ENCODE measurements around the gene USP34.

Gene USP34

DNA sequence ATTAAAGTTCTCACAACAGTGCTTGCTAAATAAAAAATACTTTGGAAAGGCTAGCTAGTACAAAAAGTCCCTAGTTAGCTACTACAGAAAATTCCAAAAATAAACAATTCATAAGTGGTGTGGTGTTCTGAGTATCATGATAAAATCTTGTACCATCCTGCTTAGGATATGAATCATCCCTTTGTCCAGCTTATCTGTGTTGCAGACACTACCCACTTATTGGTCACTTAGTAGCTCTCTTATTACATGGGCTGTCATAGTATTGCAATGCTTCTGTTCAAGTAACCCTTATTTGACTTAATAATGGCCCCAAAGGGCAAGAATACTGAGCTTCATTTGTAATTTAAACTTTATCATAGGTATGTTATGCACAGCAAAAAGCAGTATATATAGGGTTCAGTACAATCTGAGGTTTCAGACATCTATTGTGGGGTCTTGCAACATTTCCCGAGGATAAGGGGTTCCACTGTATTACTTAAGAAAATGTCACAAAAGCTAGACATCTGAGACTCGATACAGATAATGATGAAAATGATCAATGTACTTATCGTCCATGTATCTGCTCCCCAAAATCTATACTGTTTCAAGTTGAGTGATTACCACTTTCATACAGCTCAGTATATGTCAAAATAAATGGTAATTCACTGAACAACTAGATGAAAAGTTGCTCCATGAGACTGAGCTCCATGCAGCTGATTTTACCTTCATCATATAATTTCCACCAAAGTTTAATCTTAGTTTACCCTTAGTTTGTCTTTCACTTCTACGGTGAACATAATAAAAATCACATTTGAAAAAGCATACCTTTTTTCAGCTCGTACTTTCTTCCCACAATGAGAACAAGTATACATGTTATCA is 215.1 kb downstream of the USP34 start:
- no peak overlapping the region for H3K27ac ChIP-seq (ENCODE audit: extremely low read depth, low read depth, low read length)
- H3K9me3 ChIP-seq (ENCODE audit: control insufficient read depth, insufficient read depth, low read depth, low read length), result no peaks in the 10 kb centered on the region
- ChIA-PET POLR2A (interaction anchor here (0.9 kb wide), 1 partner anchor 19 kb away, joined by 3 read pairs; no protein-coding TSS in a partner anchor), CTCF (interaction anchor here (0.6 kb wide), 2 partner anchors 60 to 66 kb away, joined by 3 to 5 read pairs; no protein-coding TSS in a partner anchor)
- H3K4me3 ChIP-seq (ENCODE audit: low read depth, low read length), result no peak overlapping the region
- TF ChIP-seq ZNF513 (tag by site-specific recombination; IDR thresholded peaks at IDR 0.05) (no peak), ZBTB6 (tag by site-specific recombination; IDR thresholded peaks at IDR 0.05) (no peak), ZBTB7A (tag by site-specific recombination; IDR thresholded peaks at IDR 0.05; ENCODE audit: low read depth) (no peak), ZNF362 (tag by site-specific recombination; IDR thresholded peaks at IDR 0.05) (no peak), WT1 (tag by site-specific recombination; IDR thresholded peaks at IDR 0.05) (no peak), KLF16 (tag by site-specific recombination; IDR thresholded peaks at IDR 0.05) (no peak), YY1 (tag by site-specific recombination; IDR thresholded peaks at IDR 0.05) (no peak), ZNF23 (tag by site-specific recombination; IDR thresholded peaks at IDR 0.05; ENCODE audit: borderline replicate concordance) (no peak), ZBTB8A (tag by site-specific recombination; IDR thresholded peaks at IDR 0.05) (no peak)
- TF ChIP-seq, protein P1, sequence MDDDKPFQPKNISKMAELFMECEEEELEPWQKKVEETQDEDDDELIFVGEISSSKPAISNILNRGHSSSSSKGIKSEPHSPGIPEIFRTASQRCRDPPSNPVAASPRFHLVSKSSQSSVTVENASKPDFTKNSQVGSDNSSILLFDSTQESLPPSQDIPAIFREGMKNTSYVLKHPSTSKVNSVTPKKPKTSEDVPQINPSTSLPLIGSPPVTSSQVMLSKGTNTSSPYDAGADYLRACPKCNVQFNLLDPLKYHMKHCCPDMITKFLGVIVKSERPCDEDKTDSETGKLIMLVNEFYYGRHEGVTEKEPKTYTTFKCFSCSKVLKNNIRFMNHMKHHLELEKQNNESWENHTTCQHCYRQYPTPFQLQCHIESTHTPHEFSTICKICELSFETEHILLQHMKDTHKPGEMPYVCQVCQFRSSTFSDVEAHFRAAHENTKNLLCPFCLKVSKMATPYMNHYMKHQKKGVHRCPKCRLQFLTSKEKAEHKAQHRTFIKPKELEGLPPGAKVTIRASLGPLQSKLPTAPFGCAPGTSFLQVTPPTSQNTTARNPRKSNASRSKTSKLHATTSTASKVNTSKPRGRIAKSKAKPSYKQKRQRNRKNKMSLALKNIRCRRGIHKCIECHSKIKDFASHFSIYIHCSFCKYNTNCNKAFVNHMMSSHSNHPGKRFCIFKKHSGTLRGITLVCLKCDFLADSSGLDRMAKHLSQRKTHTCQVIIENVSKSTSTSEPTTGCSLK (tag by site-specific recombination; IDR thresholded peaks at IDR 0.05), result no peak
- H3K4me1 ChIP-seq (ENCODE audit: control insufficient read depth, insufficient read depth, low read length), result peaks cover 4% of the 10 kb centered on the region; the same call in 1 of the 2 replicates
- H3K36me3 ChIP-seq (ENCODE audit: control insufficient read depth in 2 of 2, insufficient read depth in 1 of 2, low read length in 2 of 2), result peaks cover 25 to 29% of the 10 kb centered on the region in 2 experiments

DNA sequence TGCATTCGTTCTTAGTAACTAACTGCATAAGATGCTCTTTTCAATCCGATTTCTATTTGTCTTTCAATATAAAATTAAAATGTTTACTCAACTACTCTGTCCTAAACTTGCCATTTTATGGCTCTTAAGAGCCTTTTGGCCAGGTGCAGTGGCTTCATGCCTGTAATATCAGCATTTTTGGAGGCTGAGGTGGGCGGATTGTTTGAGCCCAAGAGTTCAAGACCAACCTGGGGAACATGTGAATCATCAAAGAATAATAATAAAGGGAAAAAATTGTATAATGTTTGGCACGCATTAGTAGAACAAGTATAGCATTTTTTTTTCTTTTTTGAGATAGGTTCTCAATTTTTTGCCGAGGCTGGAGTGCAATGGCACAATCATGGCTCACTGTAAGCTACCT is 216.4 kb downstream of the USP34 start:
- no peak overlapping the region for H3K4me3 ChIP-seq (ENCODE audit: low read depth, low read length)
- H3K27ac ChIP-seq (ENCODE audit: extremely low read depth, low read depth, low read length), result no peak overlapping the region
- H3K36me3 ChIP-seq (ENCODE audit: control insufficient read depth in 2 of 2, insufficient read depth in 1 of 2, low read length in 2 of 2), result peaks cover 24 to 36% of the 10 kb centered on the region in 2 experiments
- H3K9me3 ChIP-seq (ENCODE audit: control insufficient read depth, insufficient read depth, low read depth, low read length), result no peaks in the 10 kb centered on the region
- ChIA-PET POLR2A (no interaction called here), CTCF (no interaction called here)
- peaks cover 4% of the 10 kb centered on the region; the same call in 1 of the 2 replicates for H3K4me1 ChIP-seq (ENCODE audit: control insufficient read depth, insufficient read depth, low read length)
- TF ChIP-seq ZNF211 (tag by site-specific recombination; IDR thresholded peaks at IDR 0.05; ENCODE audit: low read depth) (no peak), ZNF600 (tag by site-specific recombination; IDR thresholded peaks at IDR 0.05) (no peak), ZNF549 (tag by site-specific recombination; IDR thresholded peaks at IDR 0.05) (no peak), ZNF214 (tag by site-specific recombination; IDR thresholded peaks at IDR 0.05; ENCODE audit: borderline replicate concordance) (no peak), ZNF2 (tag by site-specific recombination; IDR thresholded peaks at IDR 0.05) (no peak), ZNF776 (tag by site-specific recombination; IDR thresholded peaks at IDR 0.05; ENCODE audit: borderline replicate concordance) (no peak), ZNF175 (tag by site-specific recombination; IDR thresholded peaks at IDR 0.05) (no peak), ZNF558 (tag by site-specific recombination; IDR thresholded peaks at IDR 0.05) (no peak), ZNF501 (tag by site-specific recombination; IDR thresholded peaks at IDR 0.05) (no peak), ZNF404 (tag by site-specific recombination; IDR thresholded peaks at IDR 0.05) (no peak), ZNF16 (tag by site-specific recombination; IDR thresholded peaks at IDR 0.05; ENCODE audit: low read depth) (no peak), ZNF223 (tag by site-specific recombination; IDR thresholded peaks at IDR 0.05) (no peak)
- TF ChIP-seq, protein P2, sequence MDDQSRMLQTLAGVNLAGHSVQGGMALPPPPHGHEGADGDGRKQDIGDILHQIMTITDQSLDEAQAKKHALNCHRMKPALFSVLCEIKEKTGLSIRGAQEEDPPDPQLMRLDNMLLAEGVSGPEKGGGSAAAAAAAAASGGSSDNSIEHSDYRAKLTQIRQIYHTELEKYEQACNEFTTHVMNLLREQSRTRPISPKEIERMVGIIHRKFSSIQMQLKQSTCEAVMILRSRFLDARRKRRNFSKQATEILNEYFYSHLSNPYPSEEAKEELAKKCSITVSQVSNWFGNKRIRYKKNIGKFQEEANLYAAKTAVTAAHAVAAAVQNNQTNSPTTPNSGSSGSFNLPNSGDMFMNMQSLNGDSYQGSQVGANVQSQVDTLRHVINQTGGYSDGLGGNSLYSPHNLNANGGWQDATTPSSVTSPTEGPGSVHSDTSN (CRISPR knock-in tag; IDR thresholded peaks at IDR 0.05), result no peak
- TF ChIP-seq, protein P1 (tag by site-specific recombination; IDR thresholded peaks at IDR 0.05), result no peak
